ENCODE data around the gene PIK3C2A. TPM values are rescaled to one million over a fixed set of nuclear protein-coding genes. Genes with fewer than 3 reads are reported as not detected.

PIK3C2A gene
- total and polyA plus RNA-seq, 9 donors: 12.0 to 66.1 (median 53.9) TPM

- Histone ChIP-seq H3K4me1 (ENCODE audit: insufficient read depth) (peaks cover 5% of the 10 kb centered on the region), H3K36me3 (no peaks in the 10 kb centered on the region), H3K4me3 (no peak overlapping the region), H3K27ac (no peak overlapping the region), H3K9me3 (no peaks in the 10 kb centered on the region), H3K27me3 (no peaks in the 10 kb centered on the region)
- DNase-seq: no peak
- TF ChIP-seq POLR2A (IDR thresholded peaks at IDR 0.05): no peak
- WGBS, 3 donors: 90 to 94% (median 91%) methylated on average over 11 of the region's 11 CpGs
- intact Hi-C loops (cut with DNase I): loop anchor here in 1 of 4 donors (5.0 kb wide), 1 partner anchor 673 kb away; no protein-coding TSS in a partner anchor
Measured at GRCh38 chr11:17165247-17165890, 42.4 kb downstream of the PIK3C2A start.

- intact Hi-C loops (cut with DNase I): loop anchor here in 1 of 4 donors (5.0 kb wide), 1 partner anchor 672 kb away; no protein-coding TSS in a partner anchor
- no peaks in the 10 kb centered on the region for H3K9me3 ChIP-seq
- H3K4me1 ChIP-seq (ENCODE audit: insufficient read depth): peaks cover 5% of the 10 kb centered on the region
- WGBS, 3 donors: 85 to 94% (median 87%) methylated on average over 1 of the region's 1 CpG
- no peak overlapping the region for H3K4me3 ChIP-seq
- H3K36me3 ChIP-seq: no peaks in the 10 kb centered on the region
- TF ChIP-seq EP300 (IDR thresholded peaks at IDR 0.05): no peak
- TF ChIP-seq CTCF (IDR thresholded peaks at IDR 0.05): no peak
- no peak for TF ChIP-seq POLR2A (IDR thresholded peaks at IDR 0.05)
- DNase-seq: no peak
- H3K27ac ChIP-seq: no peak overlapping the region
- H3K27me3 ChIP-seq: no peaks in the 10 kb centered on the region
Measured at GRCh38 chr11:17164361-17165246, 43.2 kb downstream of the PIK3C2A start.

GRCh38 chr11:17163736-17164135, 44.0 kb downstream of the PIK3C2A start:
- H3K4me1 ChIP-seq (ENCODE audit: insufficient read depth): peaks cover 5% of the 10 kb centered on the region
- intact Hi-C loops (cut with DNase I): no loop called here
- H3K36me3 ChIP-seq: no peaks in the 10 kb centered on the region
- H3K27ac ChIP-seq: no peak overlapping the region
- H3K4me3 ChIP-seq: no peak overlapping the region
- H3K9me3 ChIP-seq: no peaks in the 10 kb centered on the region
- 85 to 94% (median 92%) methylated on average over 2 of the region's 2 CpGs for WGBS, 3 donors
- DNase-seq: no peak
- no peaks in the 10 kb centered on the region for H3K27me3 ChIP-seq
- TF ChIP-seq CTCF (IDR thresholded peaks at IDR 0.05) (no peak), EP300 (IDR thresholded peaks at IDR 0.05) (no peak)

GRCh38 chr11:17163291-17163690, 44.5 kb downstream of the PIK3C2A start:
- Histone ChIP-seq H3K4me3 (no peak overlapping the region), H3K36me3 (no peaks in the 10 kb centered on the region), H3K27ac (no peak overlapping the region), H3K9me3 (no peaks in the 10 kb centered on the region), H3K4me1 (ENCODE audit: insufficient read depth) (peaks cover 5% of the 10 kb centered on the region), H3K27me3 (no peaks in the 10 kb centered on the region)
- DNase-seq: no peak
- WGBS, 3 donors: 79 to 87% (median 86%) methylated on average over 5 of the region's 5 CpGs
- intact Hi-C loops (cut with DNase I): no loop called here
- TF ChIP-seq POLR2A (IDR thresholded peaks at IDR 0.05): no peak
- no peak for TF ChIP-seq EP300 (IDR thresholded peaks at IDR 0.05)
- TF ChIP-seq CTCF (IDR thresholded peaks at IDR 0.05): no peak
